IPS-18a (cell line): ENCODE measurements around the gene INCENP.

Experiments used
- H3K27ac ChIP-seq: one replicate; pipeline ENCODE4 v1.5.1; 2013; ENCODE audit warnings: low read length
- H3K27me3 ChIP-seq: one replicate; pipeline ENCODE4 v1.6.1; 2013; ENCODE audit warnings: mild to moderate bottlenecking, low read length; ENCODE audit not compliant: control insufficient read depth, insufficient read depth
- H3K36me3 ChIP-seq: one replicate; pipeline ENCODE4 v1.6.1; 2013; ENCODE audit warnings: low read depth, low read length; ENCODE audit not compliant: control insufficient read depth
- H3K4me1 ChIP-seq: one replicate; pipeline ENCODE4 v1.6.1; 2013; ENCODE audit warnings: low read depth, low read length; ENCODE audit not compliant: control insufficient read depth
- H3K4me3 ChIP-seq: one replicate; pipeline ENCODE4 v1.5.1; 2013; ENCODE audit warnings: low read length
- H3K9ac ChIP-seq: one replicate; pipeline ENCODE4 v1.6.1; 2013; ENCODE audit warnings: mild to moderate bottlenecking, low read length, moderate library complexity
- H3K9me3 ChIP-seq: one replicate; pipeline ENCODE4 v1.6.1; 2013; ENCODE audit warnings: low read depth, low read length; ENCODE audit not compliant: control insufficient read depth

Gene INCENP

GRCh38 chr11:62105667-62106191 is 18.1 kb upstream of the INCENP start:
- Histone ChIP-seq H3K9me3 (no peaks in the 10 kb centered on the region), H3K9ac (no peak overlapping the region), H3K4me1 (peaks cover 12% of the 10 kb centered on the region), H3K27ac (no peak overlapping the region), H3K4me3 (no peak overlapping the region), H3K36me3 (no peaks in the 10 kb centered on the region), H3K27me3 (no peaks in the 10 kb centered on the region)

- peaks cover 5% of the 10 kb centered on the region for H3K4me1 ChIP-seq
- no peaks in the 10 kb centered on the region for H3K36me3 ChIP-seq
- no peaks in the 10 kb centered on the region for H3K27me3 ChIP-seq
- no peak overlapping the region for H3K4me3 ChIP-seq
- H3K9ac ChIP-seq: no peak overlapping the region
- no peaks in the 10 kb centered on the region for H3K9me3 ChIP-seq
- no peak overlapping the region for H3K27ac ChIP-seq
Measured at GRCh38 chr11:62108017-62108750, 15.6 kb upstream of the INCENP start.

DNA sequence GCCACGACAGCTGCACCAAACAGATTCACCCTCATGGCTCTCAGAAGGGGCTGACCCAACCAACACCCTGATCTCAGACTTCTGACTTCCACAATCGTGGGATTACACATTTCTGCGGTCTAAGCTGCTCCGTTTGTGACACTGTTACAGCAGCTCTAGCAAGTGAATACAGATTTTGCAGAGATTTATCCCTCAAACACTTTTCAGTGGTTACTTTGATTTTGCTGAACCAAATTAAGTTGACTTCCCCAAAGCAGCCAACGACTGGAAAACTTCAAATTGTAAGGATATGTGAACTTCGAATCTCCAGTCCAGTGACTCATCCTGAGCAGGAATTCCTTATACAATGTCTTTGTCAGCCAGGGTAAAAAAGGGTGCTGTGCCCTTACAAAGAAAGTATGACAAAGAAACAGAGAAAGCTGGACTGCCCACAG is 14.8 kb upstream of the INCENP start:
- H3K9ac ChIP-seq: no peak overlapping the region
- H3K36me3 ChIP-seq: no peaks in the 10 kb centered on the region
- no peak overlapping the region for H3K4me3 ChIP-seq
- H3K9me3 ChIP-seq: no peaks in the 10 kb centered on the region
- H3K4me1 ChIP-seq: peaks cover 2% of the 10 kb centered on the region
- H3K27me3 ChIP-seq: no peaks in the 10 kb centered on the region
- no peak overlapping the region for H3K27ac ChIP-seq

- H3K27ac ChIP-seq: no peak overlapping the region
- no peaks in the 10 kb centered on the region for H3K36me3 ChIP-seq
- no peaks in the 10 kb centered on the region for H3K4me1 ChIP-seq
- no peak overlapping the region for H3K4me3 ChIP-seq
- H3K9ac ChIP-seq: no peak overlapping the region
- no peaks in the 10 kb centered on the region for H3K27me3 ChIP-seq
- H3K9me3 ChIP-seq: no peaks in the 10 kb centered on the region
Measured at GRCh38 chr11:62115085-62115694, 8.6 kb upstream of the INCENP start.

DNA sequence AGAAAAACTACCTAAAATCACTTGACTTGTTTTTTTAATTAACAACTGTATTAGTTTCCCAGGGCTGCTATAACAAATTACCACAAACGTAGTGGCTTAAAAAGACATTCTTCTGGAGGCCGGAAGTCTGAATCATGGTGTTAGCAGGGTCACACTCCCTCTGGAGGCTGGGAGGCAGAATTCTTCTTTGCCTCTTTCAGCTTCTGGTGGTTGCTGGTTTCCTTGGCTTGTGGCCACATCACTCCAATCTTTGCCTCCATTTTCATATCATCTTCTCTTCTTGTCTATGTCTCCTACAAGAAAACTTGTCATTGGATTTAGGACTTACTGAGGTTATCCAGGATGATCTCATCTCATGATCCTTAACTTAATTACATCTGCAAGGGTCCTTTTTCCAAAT is 7.4 kb upstream of the INCENP start:
- H3K4me1 ChIP-seq: no peaks in the 10 kb centered on the region
- H3K9me3 ChIP-seq: no peaks in the 10 kb centered on the region
- H3K4me3 ChIP-seq: no peak overlapping the region
- H3K27me3 ChIP-seq: no peaks in the 10 kb centered on the region
- no peak overlapping the region for H3K27ac ChIP-seq
- H3K36me3 ChIP-seq: no peaks in the 10 kb centered on the region
- H3K9ac ChIP-seq: no peak overlapping the region

DNA sequence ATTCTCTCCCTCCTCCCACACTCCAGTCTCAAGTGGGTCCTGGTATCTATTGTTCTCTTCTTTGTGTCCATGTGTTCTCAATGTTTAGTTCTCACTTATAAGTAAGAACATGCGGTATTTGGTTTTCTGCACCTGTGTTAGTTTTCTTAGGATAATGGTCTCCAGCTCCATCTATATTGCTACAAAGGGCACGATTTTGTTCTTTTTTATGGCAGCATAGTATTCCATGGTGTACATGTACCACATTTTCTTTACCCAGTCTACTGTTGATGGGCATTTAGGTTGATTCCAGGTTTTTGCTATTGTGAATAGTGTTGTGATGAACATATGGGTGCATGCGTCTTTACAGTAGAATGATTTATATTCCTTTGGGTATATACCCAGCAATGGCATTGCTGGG is 4.2 kb upstream of the INCENP start:
- no peaks in the 10 kb centered on the region for H3K9me3 ChIP-seq
- no peak overlapping the region for H3K27ac ChIP-seq
- no peaks in the 10 kb centered on the region for H3K36me3 ChIP-seq
- H3K4me1 ChIP-seq: peaks cover 5% of the 10 kb centered on the region
- no peak overlapping the region for H3K4me3 ChIP-seq
- H3K27me3 ChIP-seq: no peaks in the 10 kb centered on the region
- H3K9ac ChIP-seq: no peak overlapping the region

DNA sequence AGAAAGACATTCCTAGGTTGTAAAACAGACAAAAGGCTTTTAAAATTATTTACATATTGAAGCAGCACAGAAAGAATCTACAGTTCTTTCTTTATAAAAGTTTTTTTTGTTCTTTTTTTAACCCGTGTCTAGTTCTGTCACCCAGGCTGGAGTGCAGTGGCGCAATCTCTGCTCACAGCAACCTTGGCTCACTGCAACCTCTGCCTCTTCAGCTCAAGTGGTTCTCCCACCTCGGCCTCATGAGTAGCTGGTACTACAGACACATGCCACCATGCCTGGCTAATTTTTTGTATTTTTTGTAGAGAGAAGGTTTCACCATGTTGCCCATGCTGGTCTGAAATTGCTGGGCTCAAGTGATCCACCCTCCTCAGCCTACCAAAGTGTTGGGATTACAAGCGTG is 3.8 kb upstream of the INCENP start:
- H3K4me1 ChIP-seq: peaks cover 9% of the 10 kb centered on the region
- no peak overlapping the region for H3K9ac ChIP-seq
- no peak overlapping the region for H3K4me3 ChIP-seq
- H3K36me3 ChIP-seq: no peaks in the 10 kb centered on the region
- H3K27me3 ChIP-seq: no peaks in the 10 kb centered on the region
- no peak overlapping the region for H3K27ac ChIP-seq
- no peaks in the 10 kb centered on the region for H3K9me3 ChIP-seq

GRCh38 chr11:62120431-62120830 is 3.4 kb upstream of the INCENP start:
- Histone ChIP-seq H3K4me3 (no peak overlapping the region), H3K4me1 (peaks cover 13% of the 10 kb centered on the region), H3K27ac (no peak overlapping the region), H3K9ac (no peak overlapping the region), H3K9me3 (no peaks in the 10 kb centered on the region), H3K36me3 (no peaks in the 10 kb centered on the region), H3K27me3 (no peaks in the 10 kb centered on the region)

GRCh38 chr11:62122076-62122475 is 1.7 kb upstream of the INCENP start:
- H3K9ac ChIP-seq: no peak overlapping the region
- H3K27ac ChIP-seq: no peak overlapping the region
- peaks cover 14% of the 10 kb centered on the region for H3K4me1 ChIP-seq
- H3K36me3 ChIP-seq: no peaks in the 10 kb centered on the region
- H3K4me3 ChIP-seq: no peak overlapping the region
- no peaks in the 10 kb centered on the region for H3K27me3 ChIP-seq
- H3K9me3 ChIP-seq: no peaks in the 10 kb centered on the region

DNA sequence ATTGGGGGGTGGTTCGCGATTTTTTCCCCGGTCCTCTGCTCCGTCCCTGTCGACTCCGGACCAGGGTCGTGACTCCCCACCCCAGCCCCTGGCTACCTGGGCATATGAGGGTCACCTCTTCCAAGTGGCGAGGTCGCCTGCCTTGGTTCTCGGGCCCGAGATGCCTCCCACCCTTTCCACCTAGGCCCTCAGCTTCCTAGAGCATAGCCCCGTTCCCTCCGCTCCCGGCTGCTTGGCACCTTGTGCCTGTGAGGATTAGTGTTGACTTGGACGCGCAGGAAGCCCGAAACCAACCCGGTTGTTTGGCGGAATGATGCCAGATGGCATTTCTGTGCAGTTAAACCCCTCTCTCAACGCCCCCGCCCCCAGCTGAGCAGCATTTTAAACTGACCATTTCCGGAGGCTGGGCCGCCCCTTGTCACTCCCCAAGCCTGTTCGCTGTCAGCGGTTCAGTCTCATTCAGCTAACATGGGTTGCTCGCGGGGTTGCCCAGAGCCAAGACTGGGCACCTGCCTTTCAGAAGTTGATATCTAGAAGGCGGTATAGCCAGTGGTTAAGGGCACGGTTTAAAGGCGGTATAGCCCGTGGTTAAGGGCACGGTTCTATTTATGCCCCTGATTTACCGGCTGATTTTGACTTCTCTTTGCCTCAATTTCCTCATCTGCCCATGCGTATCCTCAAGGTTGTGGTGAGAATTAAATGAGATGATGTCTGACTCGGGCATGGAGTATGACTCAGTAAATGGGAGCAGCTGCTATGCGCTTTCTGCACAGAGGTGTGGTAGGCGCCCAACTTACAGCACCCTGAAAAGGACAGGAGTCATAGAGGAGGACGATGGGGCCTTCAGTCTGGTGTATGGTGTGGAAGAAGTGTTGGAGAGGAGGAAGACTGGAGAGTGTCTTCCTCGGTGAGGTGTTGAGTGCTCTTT is 639 bp downstream of the INCENP start:
- peaks cover 15% of the 10 kb centered on the region for H3K36me3 ChIP-seq
- H3K27me3 ChIP-seq: no peaks in the 10 kb centered on the region
- H3K4me1 ChIP-seq: peaks cover 14% of the 10 kb centered on the region
- peak overlapping the region; percentile 95 for H3K4me3 ChIP-seq
- no peaks in the 10 kb centered on the region for H3K9me3 ChIP-seq
- peak overlapping the region; percentile 89 for H3K9ac ChIP-seq
- peak overlapping the region; percentile 51 for H3K27ac ChIP-seq

DNA sequence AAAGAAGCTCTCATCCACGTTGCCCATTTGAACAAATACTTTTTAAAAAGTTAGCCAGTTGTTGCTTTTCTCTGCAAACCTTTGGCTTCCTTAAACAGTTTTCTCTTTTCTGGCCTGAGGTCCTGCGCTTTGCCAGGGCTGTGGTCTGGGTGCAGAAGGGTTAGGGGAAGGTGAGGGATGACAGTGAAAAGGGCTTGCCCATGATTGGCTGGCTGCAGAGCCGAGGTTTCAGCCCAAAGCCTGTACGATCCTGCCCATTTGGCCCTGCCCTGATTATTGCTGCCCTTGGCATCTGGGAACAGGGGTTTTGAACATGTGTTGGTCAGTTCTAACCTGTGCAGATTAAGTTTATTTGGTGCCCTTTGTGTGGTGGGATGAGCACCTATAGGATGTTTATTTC is 1.5 kb downstream of the INCENP start:
- Histone ChIP-seq H3K4me3 (peak overlapping the region; percentile 95), H3K4me1 (peaks cover 14% of the 10 kb centered on the region), H3K9me3 (no peaks in the 10 kb centered on the region), H3K27me3 (no peaks in the 10 kb centered on the region), H3K27ac (no peak overlapping the region), H3K36me3 (peaks cover 23% of the 10 kb centered on the region), H3K9ac (no peak overlapping the region)
